ENCODE data around the gene RMP24.

RMP24 gene

DNA sequence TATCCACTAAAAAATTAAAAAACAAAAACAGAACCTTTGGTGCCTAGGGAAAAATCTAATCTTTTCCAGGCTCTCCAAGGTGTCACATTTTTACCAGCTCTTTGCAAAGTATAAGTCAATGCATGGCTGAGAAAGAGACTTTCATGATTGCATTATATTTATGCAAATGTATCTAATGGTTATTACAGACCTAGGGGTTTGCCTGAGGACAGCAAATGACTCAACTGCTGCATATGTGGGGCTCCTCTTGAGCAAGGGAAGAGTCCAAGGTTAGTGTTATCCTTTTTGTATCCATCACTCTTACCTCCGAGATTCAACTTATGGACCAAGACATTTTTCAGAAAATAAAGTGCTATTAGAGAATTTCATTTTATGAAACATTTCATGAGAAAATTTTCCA, 33.9 kb upstream of the RMP24 start:
- TF ChIP-seq, protein P1, sequence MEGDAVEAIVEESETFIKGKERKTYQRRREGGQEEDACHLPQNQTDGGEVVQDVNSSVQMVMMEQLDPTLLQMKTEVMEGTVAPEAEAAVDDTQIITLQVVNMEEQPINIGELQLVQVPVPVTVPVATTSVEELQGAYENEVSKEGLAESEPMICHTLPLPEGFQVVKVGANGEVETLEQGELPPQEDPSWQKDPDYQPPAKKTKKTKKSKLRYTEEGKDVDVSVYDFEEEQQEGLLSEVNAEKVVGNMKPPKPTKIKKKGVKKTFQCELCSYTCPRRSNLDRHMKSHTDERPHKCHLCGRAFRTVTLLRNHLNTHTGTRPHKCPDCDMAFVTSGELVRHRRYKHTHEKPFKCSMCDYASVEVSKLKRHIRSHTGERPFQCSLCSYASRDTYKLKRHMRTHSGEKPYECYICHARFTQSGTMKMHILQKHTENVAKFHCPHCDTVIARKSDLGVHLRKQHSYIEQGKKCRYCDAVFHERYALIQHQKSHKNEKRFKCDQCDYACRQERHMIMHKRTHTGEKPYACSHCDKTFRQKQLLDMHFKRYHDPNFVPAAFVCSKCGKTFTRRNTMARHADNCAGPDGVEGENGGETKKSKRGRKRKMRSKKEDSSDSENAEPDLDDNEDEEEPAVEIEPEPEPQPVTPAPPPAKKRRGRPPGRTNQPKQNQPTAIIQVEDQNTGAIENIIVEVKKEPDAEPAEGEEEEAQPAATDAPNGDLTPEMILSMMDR (conservative IDR thresholded peaks at IDR 0.05; ENCODE audit: low read length) = no peak
- no peak for TF ChIP-seq EZH2phosphoT487 (IDR thresholded peaks at IDR 0.05; ENCODE audit: borderline replicate concordance)
- Histone ChIP-seq H3K27me3 (ENCODE audit: insufficient read depth, low read length, poor library complexity, severe bottlenecking) (no peaks in the 10 kb centered on the region), H3K9me3 (ENCODE audit: insufficient read depth, low read depth, low read length) (no peaks in the 10 kb centered on the region), H3F3A (ENCODE audit: low read depth) (no peaks in the 10 kb centered on the region), H3K79me2 (ENCODE audit: insufficient read depth, low read length) (no peaks in the 10 kb centered on the region), H2AFZ (ENCODE audit: low read length) (no peak overlapping the region), H3K9me2 (replicated peaks; ENCODE audit: low read depth, low read length) (no peaks in the 10 kb centered on the region), H3K4me2 (ENCODE audit: low read depth, low read length, poor library complexity, severe bottlenecking) (no peak overlapping the region), H3K9ac (ENCODE audit: low read depth, low read length, poor library complexity, severe bottlenecking) (no peak overlapping the region), H3K36me3 (ENCODE audit: insufficient read depth, low read length) (no peaks in the 10 kb centered on the region), H3K4me3 (ENCODE audit: low read length, poor library complexity, severe bottlenecking) (no peak overlapping the region), H3K4me1 (ENCODE audit: insufficient read depth, low read length, poor library complexity, severe bottlenecking) (no peaks in the 10 kb centered on the region), H4K20me1 (ENCODE audit: insufficient read depth, low read length, poor library complexity, severe bottlenecking) (no peaks in the 10 kb centered on the region)

DNA sequence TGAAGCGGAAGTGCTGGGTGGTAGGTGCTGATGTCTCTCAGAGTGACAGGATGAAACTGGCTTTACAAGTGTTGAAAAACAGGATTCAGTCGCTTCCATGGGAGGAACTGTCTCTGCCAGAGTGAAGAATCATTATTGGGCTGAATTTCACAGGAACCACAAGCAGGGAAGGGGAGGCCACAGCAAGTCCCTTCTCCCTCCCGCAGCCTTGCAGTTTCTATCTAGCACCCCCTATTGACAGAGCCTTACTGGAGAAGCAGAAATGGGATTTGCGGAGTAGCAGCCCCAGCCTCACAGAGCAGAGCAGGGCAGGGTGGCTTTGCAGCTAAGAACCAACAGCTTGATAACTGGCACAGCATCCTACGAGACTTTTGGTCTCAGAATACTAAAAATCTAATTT, 33.3 kb upstream of the RMP24 start:
- Histone ChIP-seq H2AFZ (ENCODE audit: low read length) (no peak overlapping the region), H3K9me3 (ENCODE audit: insufficient read depth, low read depth, low read length) (no peaks in the 10 kb centered on the region), H3K36me3 (ENCODE audit: insufficient read depth, low read length) (no peaks in the 10 kb centered on the region), H3K4me1 (ENCODE audit: insufficient read depth, low read length, poor library complexity, severe bottlenecking) (no peaks in the 10 kb centered on the region), H3K79me2 (ENCODE audit: insufficient read depth, low read length) (no peaks in the 10 kb centered on the region), H3K9me2 (replicated peaks; ENCODE audit: low read depth, low read length) (no peaks in the 10 kb centered on the region), H4K20me1 (ENCODE audit: insufficient read depth, low read length, poor library complexity, severe bottlenecking) (no peaks in the 10 kb centered on the region), H3F3A (ENCODE audit: low read depth) (no peaks in the 10 kb centered on the region), H3K4me2 (ENCODE audit: low read depth, low read length, poor library complexity, severe bottlenecking) (no peak overlapping the region), H3K4me3 (ENCODE audit: low read length, poor library complexity, severe bottlenecking) (no peak overlapping the region), H3K9ac (ENCODE audit: low read depth, low read length, poor library complexity, severe bottlenecking) (no peak overlapping the region), H3K27me3 (ENCODE audit: insufficient read depth, low read length, poor library complexity, severe bottlenecking) (no peaks in the 10 kb centered on the region)
- no peak for TF ChIP-seq EZH2phosphoT487 (IDR thresholded peaks at IDR 0.05; ENCODE audit: borderline replicate concordance)
- TF ChIP-seq, protein P1 (conservative IDR thresholded peaks at IDR 0.05; ENCODE audit: low read length) = peak; percentile 62

DNA sequence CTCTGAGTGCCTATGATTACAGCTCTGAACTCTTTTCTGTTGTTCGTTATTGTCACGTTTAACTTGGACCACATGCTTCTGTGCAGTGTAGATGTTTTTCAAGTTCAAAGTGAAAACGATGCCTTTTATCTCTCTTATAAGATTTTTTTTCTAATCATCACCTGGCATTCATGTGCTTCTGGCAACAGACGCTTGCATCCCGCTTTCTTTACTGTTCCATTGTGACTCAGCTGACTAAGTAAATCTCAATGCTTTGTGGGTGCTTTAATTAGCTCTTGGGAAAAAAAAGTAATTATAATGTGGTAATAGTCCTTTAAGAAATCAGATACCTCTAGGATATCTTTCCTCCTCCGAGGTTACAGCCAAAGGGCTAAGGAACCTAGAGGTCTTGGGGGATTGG, 31.2 kb upstream of the RMP24 start:
- no peaks in the 10 kb centered on the region for H3K9me3 ChIP-seq (ENCODE audit: insufficient read depth, low read depth, low read length)
- H3K9me2 ChIP-seq (replicated peaks; ENCODE audit: low read depth, low read length) = no peaks in the 10 kb centered on the region
- no peaks in the 10 kb centered on the region for H3K79me2 ChIP-seq (ENCODE audit: insufficient read depth, low read length)
- H4K20me1 ChIP-seq (ENCODE audit: insufficient read depth, low read length, poor library complexity, severe bottlenecking) = no peaks in the 10 kb centered on the region
- no peak overlapping the region for H3K9ac ChIP-seq (ENCODE audit: low read depth, low read length, poor library complexity, severe bottlenecking)
- H3K4me1 ChIP-seq (ENCODE audit: insufficient read depth, low read length, poor library complexity, severe bottlenecking) = no peaks in the 10 kb centered on the region
- no peaks in the 10 kb centered on the region for H3K36me3 ChIP-seq (ENCODE audit: insufficient read depth, low read length)
- H3K4me2 ChIP-seq (ENCODE audit: low read depth, low read length, poor library complexity, severe bottlenecking) = no peak overlapping the region
- no peaks in the 10 kb centered on the region for H3K27me3 ChIP-seq (ENCODE audit: insufficient read depth, low read length, poor library complexity, severe bottlenecking)
- no peak overlapping the region for H3K4me3 ChIP-seq (ENCODE audit: low read length, poor library complexity, severe bottlenecking)
- no peaks in the 10 kb centered on the region for H3F3A ChIP-seq (ENCODE audit: low read depth)
- H2AFZ ChIP-seq (ENCODE audit: low read length) = no peak overlapping the region
- no peak for TF ChIP-seq EZH2phosphoT487 (IDR thresholded peaks at IDR 0.05; ENCODE audit: borderline replicate concordance)
- TF ChIP-seq, protein P1 (conservative IDR thresholded peaks at IDR 0.05; ENCODE audit: low read length) = no peak

Measured in Loucy (cell line).